HG02981 (cell line): ENCODE results near the gene DIAPH1.
A peak's percentile ranks its signal among the peaks of the same experiment; 100 is the strongest.

ENCODE experiments used
- ATAC-seq: cut with Tn5 transposase; IDR thresholded peaks from one replicate; pipeline ENCODE4 v1.9.1; 2021; ENCODE audit warnings: mild to moderate bottlenecking, moderate library complexity; ENCODE audit not compliant: unreplicated experiment

Gene DIAPH1

GRCh38 chr5:141640051-141640415, 21.2 kb upstream of the DIAPH1 start:
- no peak for ATAC-seq

GRCh38 chr5:141639357-141640050, 20.7 kb upstream of the DIAPH1 start:
- ATAC-seq, result no peak

- ATAC-seq, result no peak
These were observed 20.0 kb upstream of the DIAPH1 start for GRCh38 chr5:141638771-141639170.

- peak; percentile 26 for ATAC-seq
These were observed 19.1 kb upstream of the DIAPH1 start for GRCh38 chr5:141637767-141638419.

- ATAC-seq, result peak; percentile 21
These were observed 18.4 kb upstream of the DIAPH1 start for GRCh38 chr5:141637123-141637766.

GRCh38 chr5:141636413-141637122, 17.8 kb upstream of the DIAPH1 start, which contains the start of the genes HDAC3 and RELL2:
Gene HDAC3, minus strand, starts transcription at chr5:141636849. Its CDS starts 59 bp downstream, at chr5:141636790.
Gene RELL2, plus strand, starts transcription at chr5:141636997. Its CDS starts 1,229 bp downstream, at chr5:141638226.
- peak; percentile 72 for ATAC-seq

GRCh38 chr5:141636106-141636412, 17.3 kb upstream of the DIAPH1 start:
- no peak for ATAC-seq

- ATAC-seq, result no peak
These were observed 16.8 kb upstream of the DIAPH1 start for GRCh38 chr5:141635646-141636045.

- ATAC-seq, result no peak
These were observed 15.9 kb upstream of the DIAPH1 start for GRCh38 chr5:141634720-141635119.

GRCh38 chr5:141633871-141634561, 15.2 kb upstream of the DIAPH1 start:
- ATAC-seq, result peak; percentile 61

- ATAC-seq, result no peak
These were observed 13.8 kb upstream of the DIAPH1 start for GRCh38 chr5:141632650-141633049.

- ATAC-seq, result no peak
These were observed 11.9 kb upstream of the DIAPH1 start for GRCh38 chr5:141630570-141631140.

- no peak for ATAC-seq
These were observed 9.5 kb upstream of the DIAPH1 start for GRCh38 chr5:141628175-141628788.

- ATAC-seq, result no peak
These were observed 4.8 kb upstream of the DIAPH1 start for GRCh38 chr5:141623611-141624010.

- peak; percentile 38 for ATAC-seq
These were observed 4.4 kb upstream of the DIAPH1 start for GRCh38 chr5:141623186-141623585.

- peak; percentile 30 for ATAC-seq
These were observed 583 bp downstream of the DIAPH1 start for GRCh38 chr5:141618030-141618803.

GRCh38 chr5:141617682-141618029, 1.1 kb downstream of the DIAPH1 start:
- ATAC-seq, result no peak

- ATAC-seq, result no peak
These were observed 1.7 kb downstream of the DIAPH1 start for GRCh38 chr5:141617128-141617527.

GRCh38 chr5:141615991-141616720, 2.6 kb downstream of the DIAPH1 start:
- no peak for ATAC-seq
